Liver (tissue), 3 donors: ENCODE measurements around the gene TLE1.
A peak's percentile ranks its signal among the peaks of the same experiment; 100 is the strongest.

Experiments used
- RXRA ChIP-seq, 2 donors: IDR thresholded peaks; 2 replicates each; pipeline ENCODE4 v1.6.1; 2017 to 2018; ENCODE audit warnings: antibody characterized with exemption in 2 of 2, mild to moderate bottlenecking in 1 of 2
- TAF1 ChIP-seq: conservative IDR thresholded peaks from 2 replicates; pipeline ENCODE4 v1.6.1; 2016; ENCODE audit warnings: antibody characterized with exemption, mild to moderate bottlenecking
- TF ChIP-seq, protein P1 (sequence below): fragments of 150-350 bp; IDR thresholded peaks from 2 replicates; pipeline ENCODE4 v1.5.1; 2017; ENCODE audit warnings: improper control_type of control experiment, low read depth, low read length; ENCODE audit not compliant: missing input control
- TF ChIP-seq, protein P2 (sequence below): IDR thresholded peaks from 2 replicates; pipeline ENCODE4 v1.6.1; 2016; ENCODE audit warnings: antibody characterized with exemption
- TF ChIP-seq, protein P3 (sequence below): IDR thresholded peaks from 2 replicates; pipeline ENCODE4 v1.6.1; 2016; ENCODE audit warnings: antibody characterized with exemption, mild to moderate bottlenecking
- donor health status: healthy.
- donor health status: healthy.

DNA sequence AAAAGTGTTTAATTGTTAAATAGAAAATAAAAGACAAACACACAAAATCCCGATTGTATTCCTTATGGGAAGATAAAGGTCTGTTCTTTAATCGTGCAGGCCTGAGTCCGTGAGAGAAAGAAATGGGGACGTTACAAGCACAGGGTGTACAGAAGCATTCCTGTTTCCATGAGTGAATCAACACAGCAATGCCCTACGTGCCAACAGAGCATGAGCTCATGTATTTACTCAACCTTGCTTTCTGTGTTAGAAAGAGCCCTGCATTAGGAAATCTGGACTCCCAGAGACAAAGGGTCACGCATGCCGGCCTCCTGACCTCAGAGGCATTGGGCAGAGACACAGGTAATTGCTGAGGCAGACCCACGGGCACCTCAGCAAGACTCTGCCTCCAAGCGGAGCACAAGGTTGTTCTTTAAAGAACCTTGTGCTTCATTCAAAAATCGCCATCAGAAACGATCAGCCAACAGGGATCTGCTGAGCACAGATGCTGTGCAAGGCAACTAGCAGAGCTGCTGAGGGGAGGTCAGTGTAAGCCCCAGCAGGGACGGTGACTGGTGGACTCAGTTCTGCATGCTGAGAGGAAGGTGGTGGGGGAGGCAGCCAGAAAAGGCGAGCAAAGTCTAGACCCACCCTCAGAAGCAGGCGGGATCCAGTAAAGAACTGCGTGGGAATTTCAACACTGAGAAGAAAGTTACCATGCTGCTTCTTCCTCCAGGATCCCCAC lies 101.0 kb downstream of the TLE1 start:
- TF ChIP-seq TAF1: no peak
- TF ChIP-seq RXRA (IDR thresholded peaks at IDR 0.05): peak; percentile 92 to 96
- TF ChIP-seq, protein P1, sequence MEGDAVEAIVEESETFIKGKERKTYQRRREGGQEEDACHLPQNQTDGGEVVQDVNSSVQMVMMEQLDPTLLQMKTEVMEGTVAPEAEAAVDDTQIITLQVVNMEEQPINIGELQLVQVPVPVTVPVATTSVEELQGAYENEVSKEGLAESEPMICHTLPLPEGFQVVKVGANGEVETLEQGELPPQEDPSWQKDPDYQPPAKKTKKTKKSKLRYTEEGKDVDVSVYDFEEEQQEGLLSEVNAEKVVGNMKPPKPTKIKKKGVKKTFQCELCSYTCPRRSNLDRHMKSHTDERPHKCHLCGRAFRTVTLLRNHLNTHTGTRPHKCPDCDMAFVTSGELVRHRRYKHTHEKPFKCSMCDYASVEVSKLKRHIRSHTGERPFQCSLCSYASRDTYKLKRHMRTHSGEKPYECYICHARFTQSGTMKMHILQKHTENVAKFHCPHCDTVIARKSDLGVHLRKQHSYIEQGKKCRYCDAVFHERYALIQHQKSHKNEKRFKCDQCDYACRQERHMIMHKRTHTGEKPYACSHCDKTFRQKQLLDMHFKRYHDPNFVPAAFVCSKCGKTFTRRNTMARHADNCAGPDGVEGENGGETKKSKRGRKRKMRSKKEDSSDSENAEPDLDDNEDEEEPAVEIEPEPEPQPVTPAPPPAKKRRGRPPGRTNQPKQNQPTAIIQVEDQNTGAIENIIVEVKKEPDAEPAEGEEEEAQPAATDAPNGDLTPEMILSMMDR: no peak
- TF ChIP-seq, protein P2, sequence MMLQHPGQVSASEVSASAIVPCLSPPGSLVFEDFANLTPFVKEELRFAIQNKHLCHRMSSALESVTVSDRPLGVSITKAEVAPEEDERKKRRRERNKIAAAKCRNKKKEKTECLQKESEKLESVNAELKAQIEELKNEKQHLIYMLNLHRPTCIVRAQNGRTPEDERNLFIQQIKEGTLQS: peak; percentile 90
- TF ChIP-seq, protein P3, sequence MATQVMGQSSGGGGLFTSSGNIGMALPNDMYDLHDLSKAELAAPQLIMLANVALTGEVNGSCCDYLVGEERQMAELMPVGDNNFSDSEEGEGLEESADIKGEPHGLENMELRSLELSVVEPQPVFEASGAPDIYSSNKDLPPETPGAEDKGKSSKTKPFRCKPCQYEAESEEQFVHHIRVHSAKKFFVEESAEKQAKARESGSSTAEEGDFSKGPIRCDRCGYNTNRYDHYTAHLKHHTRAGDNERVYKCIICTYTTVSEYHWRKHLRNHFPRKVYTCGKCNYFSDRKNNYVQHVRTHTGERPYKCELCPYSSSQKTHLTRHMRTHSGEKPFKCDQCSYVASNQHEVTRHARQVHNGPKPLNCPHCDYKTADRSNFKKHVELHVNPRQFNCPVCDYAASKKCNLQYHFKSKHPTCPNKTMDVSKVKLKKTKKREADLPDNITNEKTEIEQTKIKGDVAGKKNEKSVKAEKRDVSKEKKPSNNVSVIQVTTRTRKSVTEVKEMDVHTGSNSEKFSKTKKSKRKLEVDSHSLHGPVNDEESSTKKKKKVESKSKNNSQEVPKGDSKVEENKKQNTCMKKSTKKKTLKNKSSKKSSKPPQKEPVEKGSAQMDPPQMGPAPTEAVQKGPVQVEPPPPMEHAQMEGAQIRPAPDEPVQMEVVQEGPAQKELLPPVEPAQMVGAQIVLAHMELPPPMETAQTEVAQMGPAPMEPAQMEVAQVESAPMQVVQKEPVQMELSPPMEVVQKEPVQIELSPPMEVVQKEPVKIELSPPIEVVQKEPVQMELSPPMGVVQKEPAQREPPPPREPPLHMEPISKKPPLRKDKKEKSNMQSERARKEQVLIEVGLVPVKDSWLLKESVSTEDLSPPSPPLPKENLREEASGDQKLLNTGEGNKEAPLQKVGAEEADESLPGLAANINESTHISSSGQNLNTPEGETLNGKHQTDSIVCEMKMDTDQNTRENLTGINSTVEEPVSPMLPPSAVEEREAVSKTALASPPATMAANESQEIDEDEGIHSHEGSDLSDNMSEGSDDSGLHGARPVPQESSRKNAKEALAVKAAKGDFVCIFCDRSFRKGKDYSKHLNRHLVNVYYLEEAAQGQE: peak; percentile 65
